Fibroblast of mammary gland (primary cell): ENCODE measurements around the gene SPATA19.
"Not testable (repeated sequence)": the region's sequence is repeated elsewhere in the genome, so short reads cannot be mapped to it uniquely, and the experiment has no call there.

Source experiments
- DNase-seq: peaks from one replicate; pipeline ENCODE4 v3.0.0-alpha.2; 2010; ENCODE audit warnings: low read depth
- H3K4me3 ChIP-seq: 2 replicates; pipeline ENCODE4 v1.5.1; 2011; ENCODE audit warnings: low read depth, mild to moderate bottlenecking, low read length, moderate library complexity; ENCODE audit not compliant: control insufficient read depth
- CTCF ChIP-seq: conservative IDR thresholded peaks from 2 replicates; pipeline ENCODE4 v1.5.1; 2011; ENCODE audit warnings: low read depth, low read length, inconsistent platforms; ENCODE audit not compliant: control insufficient read depth, insufficient read depth

The SPATA19 gene

DNA sequence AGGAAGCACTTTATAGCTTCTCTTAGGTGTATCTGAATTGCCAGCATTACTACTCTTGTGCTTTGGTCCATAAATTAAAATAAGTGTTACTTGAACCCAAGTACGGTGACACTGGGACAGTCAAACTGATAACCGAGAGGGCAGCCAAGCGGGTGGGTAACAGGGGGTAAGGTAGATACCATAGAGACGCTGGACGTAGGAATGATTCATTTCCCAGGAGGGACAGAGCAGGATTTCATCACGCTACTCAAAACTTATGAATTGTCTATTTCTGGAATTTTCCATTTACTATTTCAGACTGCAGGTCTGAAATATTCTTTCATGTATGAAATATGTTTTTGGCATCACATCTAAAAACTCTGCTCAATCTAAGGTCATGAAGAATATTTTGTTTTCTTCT lies 14.8 kb upstream of the SPATA19 start:
- TF ChIP-seq CTCF = no peak
- no peak for DNase-seq
- H3K4me3 ChIP-seq = no peak overlapping the region

DNA sequence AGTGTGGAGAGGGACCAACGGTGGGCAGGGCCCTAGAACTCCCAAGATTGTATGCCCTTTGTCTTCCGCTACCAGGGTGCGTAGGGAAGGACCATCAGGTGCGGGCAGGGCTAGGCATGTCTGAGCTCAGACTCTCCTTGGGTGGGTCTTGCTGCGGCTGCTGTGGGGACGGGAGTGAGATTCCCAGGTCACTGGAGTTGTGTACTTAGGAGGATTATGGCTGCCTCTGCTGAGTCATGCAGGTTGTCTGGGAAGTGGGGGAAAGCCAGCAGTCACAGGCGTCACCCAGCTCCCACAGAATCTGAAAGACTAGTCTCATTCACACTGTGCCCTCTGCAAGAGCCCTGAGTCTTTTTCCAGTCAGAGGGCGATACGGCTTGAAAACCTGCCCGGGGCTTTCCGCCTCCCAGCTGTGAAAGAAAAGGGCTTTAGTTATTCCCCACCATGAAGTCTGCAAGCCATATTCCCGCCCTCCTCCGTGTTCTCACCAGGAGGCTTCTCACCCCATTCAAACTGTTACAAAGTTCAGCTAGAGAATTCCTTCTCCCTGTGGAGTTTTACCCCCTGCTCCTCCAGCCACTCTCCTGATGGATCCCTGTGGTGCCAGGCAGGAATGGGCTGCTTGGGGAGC lies 9.1 kb upstream of the SPATA19 start:
- not testable (repeated sequence) for DNase-seq, H3K4me3 ChIP-seq

GRCh38 chr11:133844217-133844616 lies 1.1 kb downstream of the SPATA19 start:
- no peak for TF ChIP-seq CTCF
- DNase-seq = no peak
- H3K4me3 ChIP-seq = no peak overlapping the region

DNA sequence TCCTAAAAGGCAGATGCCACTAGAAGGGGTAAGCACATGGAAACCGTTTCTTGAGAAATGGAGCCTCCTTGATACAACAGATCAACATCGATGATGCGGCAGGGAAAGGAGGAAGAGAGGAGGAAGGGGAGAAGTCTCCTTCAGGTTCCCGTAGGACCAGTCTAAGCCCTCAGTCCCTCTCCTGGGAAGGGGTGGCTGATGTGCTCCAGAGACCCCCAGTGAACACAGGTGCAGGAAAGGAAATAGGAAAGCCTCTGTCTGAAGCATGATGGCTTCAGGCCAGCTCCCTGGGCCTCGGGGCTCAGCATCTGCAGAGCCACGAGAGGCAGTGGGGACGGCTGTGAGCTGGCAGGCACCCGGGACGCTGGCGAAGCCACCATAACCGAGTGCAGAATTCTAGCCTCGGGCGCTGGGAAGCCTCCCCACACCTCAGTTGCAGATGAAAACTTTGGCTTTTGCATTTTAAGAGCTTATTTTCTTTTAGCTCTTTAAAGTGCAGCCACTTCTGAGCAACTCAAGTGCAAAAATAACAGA lies 1.8 kb downstream of the SPATA19 start:
- H3K4me3 ChIP-seq = no peak overlapping the region

GRCh38 chr11:133842730-133843129 lies 2.6 kb downstream of the SPATA19 start:
- H3K4me3 ChIP-seq = no peak overlapping the region
- TF ChIP-seq CTCF = no peak
- no peak for DNase-seq

More for the DNA sequence above, 1.8 kb downstream of the SPATA19 start:
- no peak for DNase-seq
- no peak for TF ChIP-seq CTCF

DNA sequence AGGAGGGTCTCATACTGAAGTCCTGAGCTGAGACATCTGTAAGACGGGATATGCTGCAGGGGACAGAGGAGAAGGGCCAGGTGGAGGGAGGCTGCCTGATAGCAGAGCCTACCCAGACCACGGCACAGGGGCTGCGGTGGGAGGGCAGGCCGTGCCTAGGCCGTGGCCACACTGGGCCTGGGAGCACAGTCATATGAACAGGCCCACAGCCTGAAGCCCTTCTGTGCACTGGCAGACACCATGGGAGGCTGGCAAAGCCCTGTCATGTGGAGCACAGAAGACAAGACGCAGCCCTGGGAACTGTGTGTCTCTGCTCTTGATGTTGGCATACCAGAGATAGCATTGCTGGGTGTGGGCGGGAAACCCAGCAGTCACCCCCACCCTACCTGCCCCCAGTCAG lies 3.3 kb downstream of the SPATA19 start:
- H3K4me3 ChIP-seq = no peak overlapping the region
- DNase-seq = no peak
- TF ChIP-seq CTCF = no peak

DNA sequence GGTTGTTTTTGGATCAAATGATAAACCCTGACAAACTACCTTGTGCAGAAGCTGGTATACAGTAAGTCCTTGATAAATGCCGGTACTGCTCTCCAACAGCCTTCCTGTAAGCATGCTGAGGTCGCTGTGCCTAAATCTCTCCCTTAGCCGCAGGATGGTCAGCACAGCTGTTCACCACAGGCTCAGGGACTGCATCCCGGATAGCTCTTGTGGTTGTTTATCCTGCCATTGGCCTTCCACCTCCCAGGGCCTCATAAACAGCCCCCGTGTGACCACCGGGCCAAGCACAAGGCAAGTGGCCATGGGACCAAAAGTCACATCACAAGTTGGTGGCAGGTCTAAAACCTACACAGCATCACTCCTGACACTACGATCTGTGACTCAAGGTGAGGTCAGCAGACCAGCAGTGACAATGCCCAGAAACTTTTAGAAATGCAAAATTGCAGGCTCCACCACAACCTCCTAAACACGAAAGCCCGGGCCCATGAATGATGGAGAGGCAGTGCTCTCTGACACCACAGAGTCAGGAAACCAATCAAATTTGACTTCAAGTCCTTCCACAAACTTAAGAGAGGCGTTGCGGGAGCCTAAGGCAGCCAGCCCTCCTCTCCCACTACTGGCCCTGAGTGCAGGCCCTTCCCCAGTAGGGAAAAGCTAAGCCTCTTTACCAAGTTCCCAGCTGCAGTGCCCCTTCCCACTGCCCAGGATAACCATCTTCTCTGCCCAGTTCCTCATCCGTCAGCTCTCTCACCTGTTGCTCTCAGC lies 3.9 kb downstream of the SPATA19 start:
- DNase-seq = no peak
- no peak for TF ChIP-seq CTCF
- no peak overlapping the region for H3K4me3 ChIP-seq
